Right atrium auricular region (tissue), 2 donors: Measurements from ENCODE around the gene ANGPTL2. TPM values are rescaled to one million over a fixed set of nuclear protein-coding genes. Genes with fewer than 3 reads are reported as not detected.

Source experiments
- DNase-seq: peaks from one replicate; pipeline ENCODE4 v3.0.0-alpha.2; 2019; ENCODE audit warnings: low spot score
- H3K27ac ChIP-seq, 2 donors: fragments of 200-600 bp; sonication (generic); 1 replicate in 1 of 2; 2 replicates in 1 of 2; pipeline ENCODE4 v1.5.1; 2016 to 2019
- H3K27me3 ChIP-seq, 2 donors: fragments of 200-600 bp; sonication (generic); one replicate each; pipeline versions ENCODE4 v1.5.1 to v1.6.0; 2017 to 2019
- H3K36me3 ChIP-seq: fragments of 200-600 bp; sonication (generic); one replicate; pipeline ENCODE4 v1.5.1; 2016
- H3K4me1 ChIP-seq, 2 donors: fragments of 200-600 bp; sonication (generic); one replicate each; pipeline versions ENCODE4 v1.5.1 to v1.6.0; 2017 to 2019
- H3K4me3 ChIP-seq, 2 donors: fragments of 200-600 bp; sonication (generic); 1 replicate in 1 of 2; 2 replicates in 1 of 2; pipeline ENCODE4 v1.5.1; 2017 to 2019; ENCODE audit warnings: mild to moderate bottlenecking in 1 of 2, moderate library complexity in 1 of 2
- H3K9me3 ChIP-seq, 2 donors: fragments of 200-600 bp; sonication (generic); one replicate each; pipeline ENCODE4 v1.5.1; 2019
- total RNA-seq, 2 donors: library from RNA; depleted of rRNA; stranded (reverse); fragments of >200 nt; gene quantifications; one replicate each; pipeline ENCODE4 v1.1.0, GENCODE V29; 2016
- TF ChIP-seq, protein P1 (sequence below), 2 donors: fragments of 200-600 bp; sonication (generic); IDR thresholded peaks; one replicate each; pipeline ENCODE4 v1.5.1; 2019; ENCODE audit warnings: antibody characterized with exemption in 2 of 2

The ANGPTL2 gene
- total RNA-seq, 2 donors from 2014 or later = 42.8 to 55.8 TPM

DNA sequence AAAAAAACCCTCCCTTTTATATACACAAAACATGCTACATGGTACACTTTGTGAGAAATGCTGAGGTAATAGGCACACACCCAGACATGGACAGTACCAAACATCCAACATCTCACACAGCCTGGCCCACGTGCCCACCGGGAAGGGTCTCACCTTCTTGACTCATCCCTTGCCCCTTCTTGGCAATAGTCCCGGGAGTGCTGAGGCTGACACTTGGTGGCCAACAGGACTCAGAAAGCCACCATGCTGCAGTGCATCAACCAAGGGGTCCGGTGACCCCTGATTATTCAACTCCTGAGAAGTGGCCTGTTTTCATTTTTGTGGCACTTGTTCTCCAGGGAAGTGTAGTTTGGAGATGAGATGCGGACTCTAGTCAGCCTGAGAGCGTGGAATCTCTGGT, 35.0 kb downstream of the ANGPTL2 start:
- Histone ChIP-seq H3K27ac (no peak overlapping the region), H3K36me3 (peaks cover 34% of the 10 kb centered on the region), H3K9me3 (no peaks in the 10 kb centered on the region), H3K27me3 (no peaks in the 10 kb centered on the region), H3K4me1 (peaks cover 0 to 49% of the 10 kb centered on the region in 2 donors), H3K4me3 (no peak overlapping the region)
- no peak for DNase-seq
- TF ChIP-seq, protein P1, sequence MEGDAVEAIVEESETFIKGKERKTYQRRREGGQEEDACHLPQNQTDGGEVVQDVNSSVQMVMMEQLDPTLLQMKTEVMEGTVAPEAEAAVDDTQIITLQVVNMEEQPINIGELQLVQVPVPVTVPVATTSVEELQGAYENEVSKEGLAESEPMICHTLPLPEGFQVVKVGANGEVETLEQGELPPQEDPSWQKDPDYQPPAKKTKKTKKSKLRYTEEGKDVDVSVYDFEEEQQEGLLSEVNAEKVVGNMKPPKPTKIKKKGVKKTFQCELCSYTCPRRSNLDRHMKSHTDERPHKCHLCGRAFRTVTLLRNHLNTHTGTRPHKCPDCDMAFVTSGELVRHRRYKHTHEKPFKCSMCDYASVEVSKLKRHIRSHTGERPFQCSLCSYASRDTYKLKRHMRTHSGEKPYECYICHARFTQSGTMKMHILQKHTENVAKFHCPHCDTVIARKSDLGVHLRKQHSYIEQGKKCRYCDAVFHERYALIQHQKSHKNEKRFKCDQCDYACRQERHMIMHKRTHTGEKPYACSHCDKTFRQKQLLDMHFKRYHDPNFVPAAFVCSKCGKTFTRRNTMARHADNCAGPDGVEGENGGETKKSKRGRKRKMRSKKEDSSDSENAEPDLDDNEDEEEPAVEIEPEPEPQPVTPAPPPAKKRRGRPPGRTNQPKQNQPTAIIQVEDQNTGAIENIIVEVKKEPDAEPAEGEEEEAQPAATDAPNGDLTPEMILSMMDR (IDR thresholded peaks at IDR 0.05) = no peak

DNA sequence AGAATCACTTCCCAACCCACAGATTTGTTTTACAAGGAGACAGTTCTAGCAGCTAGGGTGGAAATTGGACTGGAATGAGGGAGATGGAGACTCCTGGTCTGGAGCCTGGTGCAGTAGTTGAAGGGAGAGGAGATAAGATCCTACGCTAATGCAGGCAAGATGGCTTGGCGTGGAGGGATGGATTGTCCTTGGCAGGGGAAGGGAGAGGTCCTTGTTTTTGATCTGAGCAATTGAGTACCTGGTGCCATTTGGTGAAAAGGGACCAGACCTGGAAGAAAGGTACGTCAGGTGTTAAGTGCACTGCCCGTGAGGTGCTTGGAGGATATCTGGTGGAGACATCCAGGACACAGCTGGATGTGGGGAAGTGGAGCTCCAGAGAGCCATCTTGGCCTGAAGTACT, 35.7 kb downstream of the ANGPTL2 start:
- H3K9me3 ChIP-seq = no peaks in the 10 kb centered on the region
- H3K4me3 ChIP-seq = no peak overlapping the region
- H3K36me3 ChIP-seq = peaks cover 27% of the 10 kb centered on the region
- peaks cover 0 to 48% of the 10 kb centered on the region in 2 donors for H3K4me1 ChIP-seq
- TF ChIP-seq, protein P1 (IDR thresholded peaks at IDR 0.05) = no peak
- H3K27ac ChIP-seq = no peak overlapping the region
- no peak for DNase-seq
- H3K27me3 ChIP-seq = no peaks in the 10 kb centered on the region

DNA sequence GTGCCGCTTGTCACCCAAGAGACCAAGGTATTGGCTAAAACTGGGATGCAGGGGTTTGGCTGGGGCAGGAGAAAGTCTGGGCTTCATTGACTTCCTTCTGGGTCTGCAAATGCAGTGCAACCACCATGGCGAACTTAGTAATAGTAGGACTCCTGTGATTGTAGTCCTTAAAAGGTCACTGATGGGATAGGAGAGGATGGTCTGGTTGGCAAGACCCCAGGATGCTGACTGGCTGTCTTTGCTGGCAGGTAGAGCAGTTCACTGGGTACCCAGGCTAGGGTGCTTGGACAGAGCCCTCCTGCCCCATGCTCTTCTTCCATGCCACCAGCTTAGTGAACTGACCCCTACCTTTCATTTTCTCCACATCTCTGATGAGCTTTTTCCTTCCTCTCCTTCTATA, 37.2 kb downstream of the ANGPTL2 start:
- peaks cover 18% of the 10 kb centered on the region for H3K36me3 ChIP-seq
- H3K27ac ChIP-seq = no peak overlapping the region
- peaks cover 0 to 32% of the 10 kb centered on the region in 2 donors for H3K4me1 ChIP-seq
- TF ChIP-seq, protein P1 (IDR thresholded peaks at IDR 0.05) = no peak
- H3K27me3 ChIP-seq = no peaks in the 10 kb centered on the region
- H3K4me3 ChIP-seq = no peak overlapping the region
- no peak for DNase-seq
- no peaks in the 10 kb centered on the region for H3K9me3 ChIP-seq

DNA sequence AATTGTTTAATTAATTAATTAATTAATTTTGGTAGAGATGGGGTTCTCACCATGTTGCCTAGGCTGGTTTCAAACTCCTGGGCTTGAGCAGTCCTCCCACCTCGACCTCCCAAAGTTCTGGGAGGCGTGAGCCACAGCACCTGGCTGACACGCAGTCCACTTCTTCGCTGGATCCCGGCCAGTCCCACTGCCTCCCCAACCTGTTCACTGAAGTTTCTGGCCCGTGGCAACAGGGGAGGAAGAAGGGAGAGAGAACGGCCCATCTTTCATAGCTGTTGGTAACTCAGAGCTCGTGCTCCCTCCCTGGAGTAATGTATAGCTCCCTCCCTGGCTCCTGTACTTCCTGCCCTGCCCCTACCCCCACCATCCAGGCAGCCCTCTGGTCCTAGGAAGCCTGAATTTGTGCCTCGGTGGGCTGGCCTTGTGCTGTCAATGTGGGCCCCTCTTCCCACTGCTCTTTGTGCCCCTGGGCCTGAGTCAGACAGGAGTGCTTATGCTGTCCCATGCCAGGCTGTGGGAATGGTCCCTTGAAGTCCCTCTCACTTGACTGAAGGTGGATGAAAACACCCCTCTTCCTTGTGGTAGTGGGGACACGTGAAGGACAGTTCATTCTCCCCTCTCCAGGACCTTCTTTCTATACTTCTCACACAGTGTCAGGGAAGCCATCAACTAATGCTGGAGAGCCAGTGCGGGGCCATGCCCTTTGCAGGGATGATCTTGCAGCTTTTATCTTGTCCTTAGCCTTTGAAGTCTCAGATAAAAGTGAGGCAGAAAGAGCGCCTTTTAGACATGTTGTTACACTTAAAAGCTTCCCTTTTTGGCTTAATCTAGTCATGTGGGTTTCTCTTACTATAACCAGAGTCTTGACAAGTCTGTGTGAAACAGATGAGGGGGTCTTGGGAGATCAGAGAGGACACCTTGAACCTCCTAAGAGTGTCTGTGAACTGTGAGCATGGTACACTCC, 38.1 kb downstream of the ANGPTL2 start:
- H3K27me3 ChIP-seq = no peaks in the 10 kb centered on the region
- no peak overlapping the region for H3K4me3 ChIP-seq
- H3K36me3 ChIP-seq = peaks cover 18% of the 10 kb centered on the region
- DNase-seq = no peak
- TF ChIP-seq, protein P1 (IDR thresholded peaks at IDR 0.05) = no peak
- H3K4me1 ChIP-seq = peaks cover 0 to 24% of the 10 kb centered on the region in 2 donors
- no peak overlapping the region for H3K27ac ChIP-seq
- H3K9me3 ChIP-seq = no peaks in the 10 kb centered on the region

DNA sequence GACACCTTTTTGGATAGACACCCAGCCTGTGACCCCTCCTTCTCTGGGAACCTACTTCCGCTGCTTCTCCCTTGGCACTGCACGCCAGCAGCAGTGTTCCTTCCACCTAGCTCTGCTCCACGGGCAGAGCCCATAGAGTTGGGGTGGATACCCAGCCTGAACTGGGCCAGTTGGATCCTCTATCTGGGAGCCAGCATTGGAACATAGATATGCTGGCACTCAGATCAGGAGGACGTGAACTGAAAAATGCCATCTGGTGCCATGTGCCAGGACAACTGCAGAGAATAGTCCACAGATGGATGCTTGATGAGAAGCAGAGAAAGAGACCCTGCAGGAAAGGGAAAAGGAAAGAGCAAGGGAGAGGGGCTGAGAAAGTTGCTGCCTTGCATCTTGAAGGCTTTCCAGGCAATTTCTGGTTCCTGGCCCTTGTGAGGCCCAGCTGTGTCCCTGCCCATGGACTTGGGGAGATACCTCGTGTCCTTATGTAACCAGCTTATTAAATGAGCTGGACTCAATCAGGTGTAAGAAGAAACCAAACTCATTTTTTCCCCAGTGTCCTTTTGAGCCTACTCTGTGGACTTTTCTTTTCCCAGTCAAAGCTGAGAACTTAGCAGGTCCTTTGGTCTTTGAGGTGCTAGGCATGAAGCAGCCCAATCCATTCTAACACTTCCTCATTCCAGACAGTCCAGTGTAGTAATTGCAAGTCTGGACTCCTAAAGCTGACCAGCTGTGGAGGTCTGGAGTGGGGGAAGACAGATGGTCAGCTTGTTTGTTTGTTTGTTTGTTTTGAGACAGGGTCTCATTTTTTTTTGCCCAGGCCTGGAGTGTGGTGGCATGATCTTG, 39.1 kb downstream of the ANGPTL2 start:
- H3K4me3 ChIP-seq = no peak overlapping the region
- H3K27me3 ChIP-seq = no peaks in the 10 kb centered on the region
- no peaks in the 10 kb centered on the region for H3K9me3 ChIP-seq
- peaks cover 12% of the 10 kb centered on the region for H3K36me3 ChIP-seq
- peaks cover 0 to 22% of the 10 kb centered on the region in 2 donors for H3K4me1 ChIP-seq
- TF ChIP-seq, protein P1 (IDR thresholded peaks at IDR 0.05) = no peak
- H3K27ac ChIP-seq = no peak overlapping the region
- no peak for DNase-seq
